ENCODE measurements around the gene DNPEP. TPM values are rescaled to one million over a fixed set of nuclear protein-coding genes. Genes with fewer than 3 reads are reported as not detected.

Gene DNPEP
- total RNA-seq, 4 donors from 2014 or later: 90.8 to 180 (median 177) TPM

DNA sequence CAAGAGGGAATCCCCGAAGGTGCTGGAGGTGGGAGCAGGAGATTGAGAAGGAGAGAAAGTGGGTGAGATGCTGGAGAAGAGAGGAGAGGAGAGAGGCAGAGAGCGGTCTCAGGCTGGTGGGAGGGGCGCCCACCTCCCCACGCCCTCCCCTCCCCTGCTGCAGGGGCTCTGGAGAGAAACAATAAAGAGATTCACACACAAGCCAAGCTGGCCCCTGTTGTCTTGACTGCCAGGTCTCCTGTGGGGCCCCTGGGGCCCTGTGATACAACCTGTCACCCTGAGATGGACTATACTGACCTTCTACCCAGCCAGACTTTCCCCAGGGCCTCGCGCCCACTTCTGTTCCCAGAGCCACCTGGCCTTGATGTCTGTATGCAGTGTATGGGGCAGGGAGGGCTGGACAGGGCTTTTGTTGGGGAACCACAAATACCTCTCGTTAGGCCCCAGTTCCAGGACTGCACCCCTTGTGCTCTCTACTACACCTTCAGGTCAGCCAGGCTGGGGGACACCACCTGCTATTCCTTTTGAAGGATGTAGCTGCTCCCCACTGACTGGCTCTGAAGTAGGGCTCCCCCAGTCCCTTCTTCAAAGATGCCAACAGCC lies 38.9 kb upstream of the DNPEP start:
- Histone ChIP-seq H3K27me3 (no peaks in the 10 kb centered on the region), H3K9me3 (no peaks in the 10 kb centered on the region), H3K4me1 (no peaks in the 10 kb centered on the region), H3K36me3 (no peaks in the 10 kb centered on the region), H3K4me3 (no peak overlapping the region), H3K27ac (peak overlapping the region in 1 of 4 donors; percentile 56)
- DNase-seq: peak in 1 of 3 donors; percentile 39
- TF ChIP-seq, protein P1, sequence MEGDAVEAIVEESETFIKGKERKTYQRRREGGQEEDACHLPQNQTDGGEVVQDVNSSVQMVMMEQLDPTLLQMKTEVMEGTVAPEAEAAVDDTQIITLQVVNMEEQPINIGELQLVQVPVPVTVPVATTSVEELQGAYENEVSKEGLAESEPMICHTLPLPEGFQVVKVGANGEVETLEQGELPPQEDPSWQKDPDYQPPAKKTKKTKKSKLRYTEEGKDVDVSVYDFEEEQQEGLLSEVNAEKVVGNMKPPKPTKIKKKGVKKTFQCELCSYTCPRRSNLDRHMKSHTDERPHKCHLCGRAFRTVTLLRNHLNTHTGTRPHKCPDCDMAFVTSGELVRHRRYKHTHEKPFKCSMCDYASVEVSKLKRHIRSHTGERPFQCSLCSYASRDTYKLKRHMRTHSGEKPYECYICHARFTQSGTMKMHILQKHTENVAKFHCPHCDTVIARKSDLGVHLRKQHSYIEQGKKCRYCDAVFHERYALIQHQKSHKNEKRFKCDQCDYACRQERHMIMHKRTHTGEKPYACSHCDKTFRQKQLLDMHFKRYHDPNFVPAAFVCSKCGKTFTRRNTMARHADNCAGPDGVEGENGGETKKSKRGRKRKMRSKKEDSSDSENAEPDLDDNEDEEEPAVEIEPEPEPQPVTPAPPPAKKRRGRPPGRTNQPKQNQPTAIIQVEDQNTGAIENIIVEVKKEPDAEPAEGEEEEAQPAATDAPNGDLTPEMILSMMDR (IDR thresholded peaks at IDR 0.05): no peak
- no peak for TF ChIP-seq POLR2A (IDR thresholded peaks at IDR 0.05)

DNA sequence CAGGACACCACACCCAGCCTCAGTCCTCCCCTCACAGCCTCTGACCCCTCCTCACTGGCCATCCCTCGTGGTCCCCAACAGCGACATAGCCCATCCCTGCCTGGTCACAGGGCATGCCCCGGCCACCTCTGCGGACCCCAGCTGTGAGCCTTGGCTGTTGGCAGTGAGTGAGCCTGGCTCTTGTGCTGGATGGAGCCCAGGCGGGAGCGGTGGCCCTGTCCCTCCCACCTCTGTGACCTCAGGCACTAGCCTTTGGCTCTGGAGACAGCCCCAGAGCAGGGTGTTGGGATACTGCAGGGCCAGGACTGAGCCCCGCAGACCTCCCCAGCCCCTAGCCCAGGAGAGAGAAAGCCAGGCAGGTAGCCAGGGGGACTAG lies 38.3 kb upstream of the DNPEP start:
- no peaks in the 10 kb centered on the region for H3K4me1 ChIP-seq
- H3K4me3 ChIP-seq: no peak overlapping the region
- TF ChIP-seq, protein P1 (IDR thresholded peaks at IDR 0.05): no peak
- no peak for TF ChIP-seq POLR2A (IDR thresholded peaks at IDR 0.05)

DNA sequence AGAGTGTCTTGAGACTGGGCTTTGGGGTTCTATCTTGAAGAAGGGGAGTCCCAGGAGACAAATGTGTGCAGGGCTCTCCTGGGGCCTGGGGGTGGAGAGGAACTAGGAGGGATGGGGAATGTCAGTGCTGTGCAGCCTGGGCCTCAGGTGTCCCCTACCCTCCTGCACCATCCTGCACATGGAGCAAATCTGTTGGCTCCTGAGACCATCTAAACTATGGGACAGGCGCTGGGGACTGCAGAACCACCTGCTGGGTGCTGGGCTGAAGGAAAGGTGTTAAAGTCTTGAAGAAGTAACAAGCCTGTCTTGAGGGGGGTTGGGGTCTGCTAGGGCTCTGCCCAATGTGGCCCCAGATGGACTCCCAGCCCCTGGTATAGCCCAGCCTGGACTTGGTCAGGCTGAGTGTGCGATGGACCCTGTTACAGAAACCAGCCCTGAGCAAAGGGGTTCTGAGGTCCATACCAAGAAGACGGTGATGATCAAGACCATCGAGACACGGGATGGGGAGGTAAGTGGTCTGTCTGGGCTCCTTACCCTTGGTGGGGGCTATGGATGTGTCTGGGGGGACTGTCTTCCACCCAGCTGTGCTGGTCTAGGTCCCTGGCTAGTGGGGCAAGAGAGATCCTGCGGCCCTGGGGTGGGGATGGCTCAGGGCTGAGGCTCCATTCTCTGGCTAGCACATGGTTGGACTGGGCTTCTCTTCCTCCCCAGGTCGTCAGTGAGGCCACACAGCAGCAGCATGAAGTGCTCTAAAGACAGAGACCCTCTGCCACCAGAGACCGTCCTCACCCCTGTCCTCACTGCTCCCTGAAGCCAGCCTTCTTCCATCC lies 37.7 kb upstream of the DNPEP start:
- Histone ChIP-seq H3K36me3 (no peaks in the 10 kb centered on the region), H3K27me3 (no peaks in the 10 kb centered on the region), H3K9me3 (no peaks in the 10 kb centered on the region), H3K4me1 (no peaks in the 10 kb centered on the region), H3K4me3 (no peak overlapping the region), H3K27ac (peak overlapping the region in 1 of 4 donors; percentile 56)
- TF ChIP-seq, protein P1 (IDR thresholded peaks at IDR 0.05): no peak
- TF ChIP-seq POLR2A (IDR thresholded peaks at IDR 0.05): no peak
- no peak for DNase-seq

More for the DNA sequence above, 38.3 kb upstream of the DNPEP start:
- no peaks in the 10 kb centered on the region for H3K27me3 ChIP-seq
- no peaks in the 10 kb centered on the region for H3K36me3 ChIP-seq
- DNase-seq: no peak
- H3K27ac ChIP-seq: peak overlapping the region in 1 of 4 donors; percentile 56
- no peaks in the 10 kb centered on the region for H3K9me3 ChIP-seq

DNA sequence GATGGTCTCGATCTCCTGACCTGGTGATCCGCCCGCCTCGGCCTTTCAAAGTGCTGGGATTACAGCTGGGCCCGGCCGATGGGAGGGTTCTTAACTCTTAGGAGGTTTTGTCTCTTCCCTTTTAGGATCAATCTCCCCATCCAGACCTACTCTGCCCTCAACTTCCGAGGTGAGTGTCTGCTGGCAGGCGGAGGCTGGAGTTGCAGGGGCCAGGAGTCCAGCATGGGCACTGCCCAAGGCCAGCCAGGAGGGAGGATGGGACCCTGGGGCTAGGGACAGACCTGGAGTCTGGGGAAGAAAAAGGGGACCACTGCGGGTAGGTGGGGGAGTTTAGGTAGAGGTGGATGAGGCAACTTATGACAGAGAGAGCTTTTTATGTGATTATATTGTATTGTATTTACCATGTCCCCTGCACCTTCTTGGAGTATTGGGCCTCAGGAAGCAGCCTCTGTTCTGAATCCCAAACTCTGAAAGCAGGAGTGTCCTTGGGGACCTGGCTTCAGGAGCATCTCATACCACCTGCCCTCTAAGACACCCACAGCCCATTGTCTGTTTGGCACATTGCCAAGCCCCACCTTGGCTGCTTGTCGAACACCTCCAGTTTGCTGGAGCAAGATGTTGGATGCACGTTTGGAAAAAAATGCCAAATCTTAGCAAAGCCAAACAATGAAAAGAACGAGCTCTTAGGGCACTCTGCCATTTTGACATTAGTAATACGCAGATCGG lies 36.1 kb upstream of the DNPEP start:
- no peaks in the 10 kb centered on the region for H3K9me3 ChIP-seq
- DNase-seq: no peak
- peak overlapping the region in 1 of 4 donors; percentile 51 for H3K4me3 ChIP-seq
- no peak for TF ChIP-seq POLR2A (IDR thresholded peaks at IDR 0.05)
- TF ChIP-seq, protein P1 (IDR thresholded peaks at IDR 0.05): no peak
- peaks cover 0 to 3% of the 10 kb centered on the region in 2 donors for H3K27me3 ChIP-seq
- no peaks in the 10 kb centered on the region for H3K36me3 ChIP-seq
- H3K4me1 ChIP-seq: peaks cover 0 to 2% (median 0%) of the 10 kb centered on the region in 4 donors
- H3K27ac ChIP-seq: peak overlapping the region in 1 of 4 donors; percentile 56

DNA sequence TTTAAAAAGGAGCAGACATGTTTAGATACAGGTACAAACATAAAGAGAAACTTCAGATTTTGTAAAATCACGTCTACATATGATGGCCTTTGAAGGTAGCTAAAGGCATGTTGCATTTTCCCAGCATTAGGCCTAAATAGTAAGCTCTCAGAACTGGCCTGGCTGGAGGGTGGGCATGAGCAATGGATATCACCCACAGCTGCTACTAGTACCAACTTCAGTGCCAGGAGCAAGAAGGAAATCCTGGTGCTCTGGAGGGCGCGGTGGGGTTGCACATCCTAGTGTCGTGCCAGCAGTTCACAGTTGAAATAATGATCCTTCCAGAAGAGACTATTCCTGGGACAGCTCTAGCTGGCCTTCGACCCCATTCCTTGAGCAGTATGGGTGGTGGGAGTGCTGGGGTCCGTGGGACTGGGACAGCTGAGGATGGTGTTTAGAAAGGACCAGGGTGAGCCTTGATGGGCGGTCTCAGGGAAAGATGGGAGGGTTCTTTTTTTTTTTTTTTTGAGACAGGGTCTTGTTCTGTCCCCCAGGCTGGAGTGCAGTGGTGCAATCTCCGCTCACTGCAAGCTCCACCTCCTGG lies 35.3 kb upstream of the DNPEP start:
- peak overlapping the region in 1 of 4 donors; percentile 51 for H3K4me3 ChIP-seq
- no peak for TF ChIP-seq POLR2A (IDR thresholded peaks at IDR 0.05)
- TF ChIP-seq, protein P1 (IDR thresholded peaks at IDR 0.05): no peak
- no peaks in the 10 kb centered on the region for H3K36me3 ChIP-seq
- H3K27ac ChIP-seq: peak overlapping the region in 1 of 4 donors; percentile 56
- no peak for DNase-seq
- H3K27me3 ChIP-seq: peaks cover 0 to 10% of the 10 kb centered on the region in 2 donors
- H3K9me3 ChIP-seq: no peaks in the 10 kb centered on the region
- peaks cover 0 to 10% (median 0%) of the 10 kb centered on the region in 4 donors for H3K4me1 ChIP-seq
